ENCODE results near the gene PRKN.

The PRKN gene

GRCh38 chr6:162712694-162713093 is 14.9 kb downstream of the PRKN start:
- TF ChIP-seq CTCF (IDR thresholded peaks at IDR 0.05; ENCODE audit: low read depth, low read length) = no peak
- H3K4me3 ChIP-seq (ENCODE audit: low read depth, low read length) = no peak overlapping the region

- no peak for TF ChIP-seq CTCF (IDR thresholded peaks at IDR 0.05; ENCODE audit: low read depth, low read length)
- H3K4me3 ChIP-seq (ENCODE audit: low read depth, low read length) = no peak overlapping the region
Measured at GRCh38 chr6:162711376-162711775, 16.2 kb downstream of the PRKN start.

GRCh38 chr6:162710936-162711335 is 16.6 kb downstream of the PRKN start:
- no peak for TF ChIP-seq CTCF (IDR thresholded peaks at IDR 0.05; ENCODE audit: low read depth, low read length)
- no peak overlapping the region for H3K4me3 ChIP-seq (ENCODE audit: low read depth, low read length)

GRCh38 chr6:162710419-162710818 is 17.1 kb downstream of the PRKN start:
- no peak overlapping the region for H3K4me3 ChIP-seq (ENCODE audit: low read depth, low read length)
- TF ChIP-seq CTCF (IDR thresholded peaks at IDR 0.05; ENCODE audit: low read depth, low read length) = no peak

GRCh38 chr6:162709431-162709830 is 18.1 kb downstream of the PRKN start:
- TF ChIP-seq CTCF (IDR thresholded peaks at IDR 0.05; ENCODE audit: low read depth, low read length) = no peak
- H3K4me3 ChIP-seq (ENCODE audit: low read depth, low read length) = no peak overlapping the region

- no peak for TF ChIP-seq CTCF (IDR thresholded peaks at IDR 0.05; ENCODE audit: low read depth, low read length)
- no peak overlapping the region for H3K4me3 ChIP-seq (ENCODE audit: low read depth, low read length)
Measured at GRCh38 chr6:162708971-162709370, 18.6 kb downstream of the PRKN start.

GRCh38 chr6:162706232-162706631 is 21.3 kb downstream of the PRKN start:
- TF ChIP-seq CTCF (IDR thresholded peaks at IDR 0.05; ENCODE audit: low read depth, low read length) = no peak
- no peak overlapping the region for H3K4me3 ChIP-seq (ENCODE audit: low read depth, low read length)

Measured in WI38 (cell line).